Measurements from ENCODE around the gene ANGEL2. TPM values are rescaled to one million over a fixed set of nuclear protein-coding genes. Genes with fewer than 3 reads are reported as not detected.

The ANGEL2 gene
- total RNA-seq, 6 experiments from 2014 or later, result 12.1 to 23.2 (median 15.2) TPM

DNA sequence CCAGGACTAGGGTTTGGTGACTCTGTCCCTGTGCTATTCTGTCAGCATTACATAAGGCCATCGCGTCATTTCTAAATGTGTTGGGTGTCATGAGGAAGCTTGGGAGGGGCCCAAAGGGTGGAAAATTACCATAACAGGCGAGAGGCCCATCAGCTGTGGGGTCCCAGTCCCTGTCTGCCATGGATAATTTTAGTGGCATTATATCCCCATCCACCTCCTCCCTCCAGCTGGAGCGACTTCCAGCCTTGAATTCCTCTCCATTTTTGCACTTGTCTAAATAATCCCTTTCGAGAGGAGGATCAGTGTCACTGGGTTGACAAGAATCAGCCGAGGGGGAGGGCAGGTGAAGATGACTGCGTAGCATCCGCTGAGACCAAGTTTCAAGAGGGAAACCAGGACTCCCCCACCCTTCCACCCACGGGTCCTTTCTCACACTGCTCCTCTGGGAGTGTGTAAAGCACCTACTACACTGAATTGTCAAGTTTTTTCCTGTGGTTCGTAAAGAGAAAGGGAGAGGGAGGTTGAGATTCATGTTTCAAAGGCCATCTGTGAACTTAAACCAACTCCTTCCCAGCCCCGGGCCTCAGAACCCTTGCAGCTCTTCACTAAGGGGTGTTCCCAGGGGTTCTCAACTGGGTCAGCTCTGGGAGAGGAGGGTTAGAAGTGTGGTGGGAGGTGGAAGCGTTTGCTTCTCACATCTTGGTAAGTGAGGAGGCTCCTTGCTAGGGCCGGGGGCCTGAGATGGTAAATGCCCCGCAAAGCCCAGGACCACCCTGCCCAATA lies 36.1 kb downstream of the ANGEL2 start:
- Histone ChIP-seq H3K9me3 (no peaks in the 10 kb centered on the region), H3K4me3 (no peak overlapping the region), H3K27ac (no peak overlapping the region), H3K36me3 (no peaks in the 10 kb centered on the region), H3K27me3 (no peaks in the 10 kb centered on the region), H3K4me1 (no peaks in the 10 kb centered on the region)
- intact Hi-C loops (cut with DNase I), result no loop called here
- TF ChIP-seq, protein P1, sequence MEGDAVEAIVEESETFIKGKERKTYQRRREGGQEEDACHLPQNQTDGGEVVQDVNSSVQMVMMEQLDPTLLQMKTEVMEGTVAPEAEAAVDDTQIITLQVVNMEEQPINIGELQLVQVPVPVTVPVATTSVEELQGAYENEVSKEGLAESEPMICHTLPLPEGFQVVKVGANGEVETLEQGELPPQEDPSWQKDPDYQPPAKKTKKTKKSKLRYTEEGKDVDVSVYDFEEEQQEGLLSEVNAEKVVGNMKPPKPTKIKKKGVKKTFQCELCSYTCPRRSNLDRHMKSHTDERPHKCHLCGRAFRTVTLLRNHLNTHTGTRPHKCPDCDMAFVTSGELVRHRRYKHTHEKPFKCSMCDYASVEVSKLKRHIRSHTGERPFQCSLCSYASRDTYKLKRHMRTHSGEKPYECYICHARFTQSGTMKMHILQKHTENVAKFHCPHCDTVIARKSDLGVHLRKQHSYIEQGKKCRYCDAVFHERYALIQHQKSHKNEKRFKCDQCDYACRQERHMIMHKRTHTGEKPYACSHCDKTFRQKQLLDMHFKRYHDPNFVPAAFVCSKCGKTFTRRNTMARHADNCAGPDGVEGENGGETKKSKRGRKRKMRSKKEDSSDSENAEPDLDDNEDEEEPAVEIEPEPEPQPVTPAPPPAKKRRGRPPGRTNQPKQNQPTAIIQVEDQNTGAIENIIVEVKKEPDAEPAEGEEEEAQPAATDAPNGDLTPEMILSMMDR (IDR thresholded peaks at IDR 0.05), result no peak
- TF ChIP-seq POLR2A (IDR thresholded peaks at IDR 0.05), result no peak
- WGBS (ENCODE audit: insufficient coverage, low coverage, low lambda C conversion rate, missing lambda C conversion rate), result 78% methylated on average over 10 of the region's 14 CpGs
- ATAC-seq (no peak), DNase-seq (no peak)

DNA sequence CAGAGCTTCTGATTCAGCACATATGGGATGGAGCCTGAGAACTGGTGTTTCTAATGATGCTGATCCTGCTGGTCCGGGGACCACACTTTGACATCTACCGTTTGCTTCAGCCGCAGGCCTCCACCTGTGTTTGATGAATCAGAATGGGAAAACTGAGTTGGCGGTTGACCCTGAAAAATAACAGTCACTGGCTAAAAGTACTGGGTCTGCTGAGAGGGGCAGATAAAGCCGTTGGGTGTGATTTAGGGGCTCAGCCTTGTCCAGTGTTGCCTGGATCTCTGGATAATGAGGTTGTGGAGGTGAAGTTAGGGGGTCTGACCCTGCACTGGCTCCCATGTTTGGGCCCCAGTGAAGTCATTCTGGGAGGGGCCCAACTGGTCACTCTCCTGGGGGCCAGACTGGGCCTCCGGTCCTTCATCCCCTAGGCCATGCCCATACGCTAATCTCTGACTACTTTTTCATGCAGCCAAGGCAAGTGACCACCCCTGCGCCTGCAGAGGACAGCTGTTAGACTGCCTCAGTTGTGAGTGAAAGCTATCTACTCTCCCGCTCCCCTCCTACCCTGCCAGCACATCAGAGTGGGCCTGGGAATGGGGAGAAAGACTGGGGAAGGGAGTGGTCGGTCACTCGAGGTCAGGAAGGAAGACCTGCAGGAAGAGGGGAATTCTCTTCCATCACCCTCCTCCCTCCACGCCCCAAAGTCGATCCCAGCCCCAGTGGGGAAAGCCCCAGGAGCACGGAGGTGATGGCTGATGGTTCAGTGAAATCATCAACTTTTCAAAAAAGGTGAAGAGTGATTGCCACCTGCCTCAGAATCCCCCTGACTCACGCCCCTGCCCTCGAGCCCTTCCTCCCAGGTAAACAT lies 37.7 kb downstream of the ANGEL2 start:
- Histone ChIP-seq H3K27ac (no peak overlapping the region), H3K9me3 (no peaks in the 10 kb centered on the region), H3K4me1 (no peaks in the 10 kb centered on the region), H3K27me3 (no peaks in the 10 kb centered on the region), H3K4me3 (no peak overlapping the region), H3K36me3 (no peaks in the 10 kb centered on the region)
- DNase-seq, result no peak
- no peak for ATAC-seq
- WGBS (ENCODE audit: insufficient coverage, low coverage, low lambda C conversion rate, missing lambda C conversion rate), result 59% methylated on average over 9 of the region's 16 CpGs
- TF ChIP-seq, protein P1 (IDR thresholded peaks at IDR 0.05), result no peak
- no peak for TF ChIP-seq POLR2A (IDR thresholded peaks at IDR 0.05)
- intact Hi-C loops (cut with DNase I), result no loop called here

- intact Hi-C loops (cut with DNase I), result no loop called here
- no peaks in the 10 kb centered on the region for H3K27me3 ChIP-seq
- 79% methylated on average over 8 of the region's 9 CpGs for WGBS (ENCODE audit: insufficient coverage, low coverage, low lambda C conversion rate, missing lambda C conversion rate)
- no peak for TF ChIP-seq POLR2A (IDR thresholded peaks at IDR 0.05)
- TF ChIP-seq, protein P1 (IDR thresholded peaks at IDR 0.05), result no peak
- no peak overlapping the region for H3K4me3 ChIP-seq
- H3K4me1 ChIP-seq, result no peaks in the 10 kb centered on the region
- no peak overlapping the region for H3K27ac ChIP-seq
- DNase-seq (peak in 1 of 3 donors; percentile 22), ATAC-seq (no peak)
- H3K36me3 ChIP-seq, result no peaks in the 10 kb centered on the region
- no peaks in the 10 kb centered on the region for H3K9me3 ChIP-seq
These were observed 39.1 kb downstream of the ANGEL2 start for GRCh38 chr1:212976586-212976985.

DNA sequence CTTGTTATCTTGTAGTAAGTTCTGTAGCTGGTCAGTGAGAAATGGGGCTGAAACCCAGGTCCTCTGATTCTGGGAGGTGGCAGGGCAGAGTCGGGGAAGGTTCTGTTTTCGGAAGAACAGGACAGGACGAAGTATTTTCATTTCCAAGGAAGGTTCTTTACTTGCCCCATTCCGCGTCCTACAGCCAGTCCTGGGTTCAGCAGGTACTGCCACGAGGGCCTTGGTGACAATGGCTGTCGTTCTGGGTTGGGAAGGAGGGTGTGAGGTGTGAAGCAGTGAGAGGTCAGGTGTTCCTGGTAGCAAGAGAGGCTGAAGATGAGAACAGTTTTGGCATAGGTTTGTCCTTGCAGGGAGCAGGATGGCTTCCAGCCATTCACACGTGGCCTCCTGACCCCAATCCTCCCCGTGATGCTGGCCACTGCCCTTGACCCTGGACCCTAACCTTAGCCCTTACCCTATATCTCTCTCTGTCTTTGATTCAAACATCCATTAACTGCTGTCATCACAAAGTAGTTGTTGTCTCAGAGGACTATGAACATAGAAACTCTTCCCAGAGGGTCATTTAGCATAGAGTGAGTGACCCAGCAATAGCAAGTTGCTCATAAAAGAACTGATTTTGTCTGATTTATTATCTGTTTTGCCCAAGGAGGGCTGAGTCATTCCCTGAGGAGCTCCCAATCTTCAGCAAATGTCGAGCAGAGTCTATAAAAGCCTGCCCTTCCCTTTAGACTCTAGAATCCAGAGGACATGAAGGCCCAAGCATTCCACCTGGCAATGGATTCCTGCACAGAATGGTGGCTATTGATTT lies 40.4 kb downstream of the ANGEL2 start:
- 58% methylated on average over 4 of the region's 10 CpGs for WGBS (ENCODE audit: insufficient coverage, low coverage, low lambda C conversion rate, missing lambda C conversion rate)
- intact Hi-C loops (cut with DNase I), result no loop called here
- no peak overlapping the region for H3K27ac ChIP-seq
- H3K4me1 ChIP-seq, result no peaks in the 10 kb centered on the region
- no peak overlapping the region for H3K4me3 ChIP-seq
- H3K36me3 ChIP-seq, result no peaks in the 10 kb centered on the region
- DNase-seq, result peak in 1 of 3 donors; percentile 17
- no peak for TF ChIP-seq POLR2A (IDR thresholded peaks at IDR 0.05)
- TF ChIP-seq, protein P1 (IDR thresholded peaks at IDR 0.05), result no peak
- ATAC-seq, result no peak
- H3K9me3 ChIP-seq, result no peaks in the 10 kb centered on the region
- H3K27me3 ChIP-seq, result no peaks in the 10 kb centered on the region
